NCI-H1436 (cell line): ENCODE data around the gene QRFP.
"Not testable (repeated sequence)": the region's sequence is repeated elsewhere in the genome, so short reads cannot be mapped to it uniquely, and the experiment has no call there.

Experiments
- DNase-seq: peaks from one replicate; lab custom pipeline; 2025; lab: John Stamatoyannopoulos, UW

Gene QRFP

DNA sequence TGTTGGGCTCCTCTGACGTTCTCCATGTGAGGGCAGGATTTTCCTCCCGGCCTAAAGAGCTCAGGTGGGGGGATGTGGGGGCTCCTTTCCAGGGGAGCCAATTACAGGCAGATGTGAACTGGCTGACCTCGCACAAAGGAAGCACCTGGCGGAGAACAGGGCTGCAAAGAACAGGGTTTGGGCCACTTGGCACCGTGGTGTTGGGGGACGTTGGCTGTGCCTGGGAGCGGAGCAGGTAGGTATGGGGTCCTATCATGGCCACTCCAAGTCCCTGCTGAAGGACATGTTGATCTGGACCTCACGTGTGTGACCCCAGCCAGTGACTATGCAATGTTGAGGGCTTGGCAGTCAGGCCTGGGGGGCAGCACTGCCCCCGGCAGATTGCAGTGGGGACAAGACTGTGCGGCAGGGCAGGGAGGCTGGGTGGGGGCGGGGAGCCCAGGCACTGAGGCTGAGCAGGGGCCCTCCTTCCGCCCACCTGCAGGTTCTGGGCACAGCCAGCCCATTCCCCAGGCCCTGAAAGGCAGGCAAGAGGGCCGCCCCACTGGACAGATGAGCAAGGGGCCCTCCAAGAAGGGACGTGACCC is 23.0 kb upstream of the QRFP start:
- DNase-seq, result no peak

DNA sequence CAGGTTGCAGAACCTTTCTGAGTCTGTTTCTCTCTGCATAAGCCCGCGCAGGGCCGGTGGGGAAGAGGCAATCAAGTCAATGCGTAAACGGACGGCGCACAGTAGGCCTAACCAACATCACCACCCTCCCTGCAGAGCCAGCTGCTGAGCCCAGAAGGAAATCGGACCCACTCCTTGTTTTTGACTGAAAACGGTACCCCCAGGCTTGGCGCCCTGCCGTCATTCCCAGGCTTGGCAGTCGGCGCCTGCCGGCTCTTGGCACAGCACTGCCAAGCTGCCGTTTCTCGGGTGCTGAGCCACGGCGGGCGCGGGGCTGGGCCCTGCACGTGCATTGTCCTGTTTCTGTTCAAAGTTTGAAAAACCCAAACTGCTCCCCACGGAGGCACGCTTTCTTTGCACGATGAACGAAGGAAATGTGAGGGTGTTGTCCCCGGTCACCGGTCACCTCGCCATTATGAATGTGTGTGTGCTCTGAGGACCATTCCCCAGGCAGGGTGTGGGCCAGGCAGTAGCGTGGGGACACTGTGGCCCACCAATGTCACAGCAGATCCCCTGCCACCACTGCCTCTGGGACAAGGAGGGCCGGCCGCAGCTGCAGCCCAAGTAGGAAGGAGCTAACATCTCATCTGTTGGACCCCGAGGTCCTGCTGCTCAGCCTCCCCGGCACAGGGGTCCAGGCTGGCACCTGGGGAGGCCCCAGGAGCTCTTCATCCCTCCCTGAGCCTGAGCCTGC is 22.4 kb upstream of the QRFP start:
- no peak for DNase-seq

GRCh38 chr9:130918101-130918825 is 21.7 kb upstream of the QRFP start:
- no peak for DNase-seq

DNA sequence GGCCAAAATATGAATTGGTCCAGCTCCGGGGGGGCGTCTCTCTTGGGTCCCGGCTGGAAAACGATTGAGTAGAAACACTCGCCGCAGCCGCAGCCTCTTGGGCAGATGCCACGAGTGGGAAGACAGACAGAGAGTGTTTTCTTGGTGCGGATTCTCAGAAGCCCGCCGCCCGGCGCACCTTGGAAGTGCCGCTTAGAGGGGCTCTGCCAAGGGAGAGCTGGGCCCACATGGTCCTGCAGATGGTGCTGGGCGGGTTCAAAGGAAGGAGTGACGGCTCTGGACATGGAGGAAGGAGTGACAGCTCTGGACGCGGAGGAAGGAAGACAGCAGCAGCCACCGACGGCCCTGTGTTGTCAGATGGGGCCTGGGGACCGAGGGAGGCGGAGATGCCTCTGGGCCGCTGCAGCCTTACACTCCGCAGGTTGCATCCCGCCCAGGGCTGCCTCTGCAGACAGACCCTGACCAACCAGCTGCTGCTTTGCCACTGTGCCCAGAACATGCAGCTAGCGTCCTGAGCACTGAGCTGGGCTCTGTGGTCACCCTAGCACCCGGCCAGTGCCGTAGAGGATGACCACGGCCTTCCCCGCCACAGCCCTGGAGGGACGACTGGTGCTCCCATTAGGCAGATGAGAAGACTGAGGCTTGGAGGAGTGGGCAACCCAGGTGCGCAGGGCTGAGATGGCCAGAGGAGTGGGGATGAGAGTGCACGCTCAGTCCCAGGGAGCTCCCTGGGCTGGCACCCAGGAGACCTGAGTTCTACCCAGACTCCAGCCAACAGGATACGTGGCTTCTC is 20.8 kb upstream of the QRFP start:
- no peak for DNase-seq

DNA sequence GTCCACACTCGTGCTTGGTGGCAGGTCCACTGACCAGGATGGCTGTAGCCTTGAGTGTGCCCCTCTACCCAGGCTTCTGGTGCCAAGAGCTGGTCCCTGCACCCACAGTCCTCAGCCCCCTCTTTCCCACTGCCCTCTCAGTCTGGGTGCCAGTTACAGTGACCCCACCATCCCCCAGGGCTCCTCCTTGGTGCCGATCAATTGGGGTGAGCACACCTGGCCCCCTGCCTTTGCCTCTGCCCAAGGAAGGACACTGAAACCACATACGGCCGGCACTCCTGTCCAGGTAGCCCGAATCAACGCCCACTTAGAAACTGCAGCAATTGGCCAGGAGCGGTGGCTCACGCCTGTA is 18.5 kb upstream of the QRFP start:
- DNase-seq, result no peak

DNA sequence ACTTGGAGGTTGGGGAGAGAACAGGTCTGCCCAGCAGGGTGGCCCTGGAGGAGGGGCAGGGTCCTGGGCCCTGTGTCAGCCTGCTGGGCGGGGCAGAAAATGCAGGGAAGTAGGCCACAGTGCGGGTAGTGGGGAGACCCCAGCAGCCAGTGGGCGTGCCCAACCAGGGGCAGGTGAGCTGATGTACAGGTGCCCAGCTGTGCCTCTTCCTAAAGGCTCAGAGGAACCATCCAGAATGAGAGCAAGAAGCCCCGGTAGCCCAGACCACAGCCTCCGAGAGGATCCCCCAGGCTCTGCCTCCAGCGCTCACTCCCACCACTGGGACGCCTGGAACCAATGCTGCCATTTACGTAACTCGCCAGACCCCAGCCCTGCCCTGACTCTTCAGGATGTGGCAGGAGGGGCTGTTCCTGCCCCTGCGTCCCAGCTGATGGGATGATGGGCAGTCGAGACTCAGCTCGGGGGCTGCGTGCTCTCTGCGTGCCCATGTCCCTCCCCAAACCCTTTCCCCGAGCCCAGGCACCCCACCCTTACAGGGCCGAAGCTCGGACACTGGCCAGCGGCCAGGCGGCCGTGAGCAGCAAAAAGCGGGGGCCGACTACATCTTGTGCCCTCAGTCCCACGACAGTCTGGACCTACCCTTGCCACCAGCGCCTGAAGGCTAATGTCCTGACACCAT is 17.9 kb upstream of the QRFP start:
- no peak for DNase-seq

DNA sequence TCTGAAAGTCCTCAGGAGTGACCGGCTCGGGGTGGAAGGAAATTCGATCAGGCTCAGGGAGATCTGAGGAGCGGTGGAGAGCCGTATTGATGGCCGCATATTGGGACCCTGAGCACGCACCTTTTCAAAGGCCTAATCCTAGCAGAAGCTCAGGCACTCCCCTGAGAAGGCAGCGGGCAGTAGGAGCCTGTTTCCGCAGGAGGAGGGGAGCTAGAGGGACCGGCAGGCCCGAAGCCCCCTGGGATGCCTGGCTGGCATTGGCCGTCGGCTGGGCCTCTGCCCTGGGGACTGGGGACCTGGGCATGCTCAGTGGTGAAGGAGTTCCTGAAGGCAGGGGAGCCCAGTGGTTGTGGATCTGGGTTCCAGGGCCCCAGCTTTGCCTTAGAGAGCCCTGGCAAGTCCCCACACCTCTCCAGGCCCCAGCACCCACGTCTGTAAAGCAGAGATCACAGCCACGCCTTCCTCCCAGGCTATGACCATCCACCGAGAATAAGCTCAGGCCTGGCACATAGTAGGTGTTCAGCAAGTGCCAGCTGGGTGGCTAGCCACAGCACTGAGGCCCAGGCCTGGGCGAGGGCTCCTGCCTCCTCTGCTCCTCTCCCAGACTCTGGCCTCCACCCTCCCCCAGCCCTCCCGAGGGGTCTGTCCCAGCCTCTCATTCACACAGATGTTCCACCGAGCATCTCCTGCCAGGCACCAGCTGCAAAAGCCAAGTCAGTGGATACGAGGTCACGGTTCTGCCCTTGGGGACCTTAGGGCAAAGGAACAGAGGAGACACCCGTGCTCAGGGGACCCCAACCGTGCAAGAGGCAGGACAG is 17.2 kb upstream of the QRFP start:
- no peak for DNase-seq

DNA sequence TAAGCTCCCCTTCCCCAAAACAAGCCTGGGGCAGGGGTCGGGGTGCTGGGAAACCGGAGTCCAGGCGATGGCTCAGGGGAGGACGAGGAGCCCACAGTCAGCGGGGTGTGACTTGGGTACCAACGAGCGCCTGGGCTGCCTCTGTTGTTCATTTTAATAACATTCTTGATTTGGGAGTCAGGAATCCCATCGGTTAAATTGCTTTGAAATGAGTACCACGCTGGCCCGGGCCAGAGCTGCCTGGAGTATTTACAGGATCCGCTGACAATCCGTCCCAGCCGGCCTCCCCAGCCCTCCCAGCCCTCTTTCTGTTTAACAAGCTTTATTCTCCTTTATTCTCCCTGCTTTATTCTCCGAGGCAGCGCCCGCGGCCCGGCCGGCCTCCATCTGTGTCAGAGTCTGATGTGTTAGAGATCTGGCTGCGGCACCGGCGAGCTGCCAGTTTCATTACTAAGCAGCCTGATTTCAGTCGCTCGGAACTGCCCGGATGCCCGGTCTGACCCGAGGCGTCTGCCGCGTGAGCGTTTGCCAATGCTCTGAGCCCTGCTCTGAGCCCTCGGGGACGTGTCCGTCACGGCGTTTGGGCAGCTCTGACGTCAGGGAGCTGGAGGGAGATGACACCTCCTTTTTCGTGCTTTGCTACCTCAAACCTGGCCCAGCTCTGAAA is 16.5 kb upstream of the QRFP start:
- no peak for DNase-seq

- DNase-seq, result no peak
These were observed 14.8 kb upstream of the QRFP start for GRCh38 chr9:130911254-130912049.

GRCh38 chr9:130910670-130911069 is 14.1 kb upstream of the QRFP start:
- DNase-seq, result not testable (repeated sequence)

DNA sequence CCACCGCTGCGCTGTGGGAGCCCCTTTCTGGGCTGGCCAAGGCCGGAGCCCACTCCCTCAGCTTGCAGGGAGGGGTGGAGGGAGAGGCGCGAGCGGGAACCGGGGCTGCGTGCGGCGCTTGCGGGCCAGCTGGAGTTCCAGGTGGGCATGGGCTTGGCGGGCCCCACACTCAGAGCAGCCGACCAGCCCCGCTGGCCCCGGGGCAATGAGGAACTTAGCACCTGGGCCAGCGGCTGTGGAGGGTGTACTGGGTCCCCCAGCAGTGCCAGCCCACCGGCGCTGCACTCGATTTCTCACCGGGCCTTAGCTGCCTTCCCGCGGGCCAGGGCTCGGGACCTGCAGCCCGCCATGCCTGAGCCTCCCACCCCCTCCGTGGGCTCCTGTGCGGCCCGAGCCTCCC is 13.4 kb upstream of the QRFP start:
- DNase-seq, result not testable (repeated sequence)

- no peak for DNase-seq
These were observed 12.3 kb upstream of the QRFP start for GRCh38 chr9:130908878-130909355.

DNA sequence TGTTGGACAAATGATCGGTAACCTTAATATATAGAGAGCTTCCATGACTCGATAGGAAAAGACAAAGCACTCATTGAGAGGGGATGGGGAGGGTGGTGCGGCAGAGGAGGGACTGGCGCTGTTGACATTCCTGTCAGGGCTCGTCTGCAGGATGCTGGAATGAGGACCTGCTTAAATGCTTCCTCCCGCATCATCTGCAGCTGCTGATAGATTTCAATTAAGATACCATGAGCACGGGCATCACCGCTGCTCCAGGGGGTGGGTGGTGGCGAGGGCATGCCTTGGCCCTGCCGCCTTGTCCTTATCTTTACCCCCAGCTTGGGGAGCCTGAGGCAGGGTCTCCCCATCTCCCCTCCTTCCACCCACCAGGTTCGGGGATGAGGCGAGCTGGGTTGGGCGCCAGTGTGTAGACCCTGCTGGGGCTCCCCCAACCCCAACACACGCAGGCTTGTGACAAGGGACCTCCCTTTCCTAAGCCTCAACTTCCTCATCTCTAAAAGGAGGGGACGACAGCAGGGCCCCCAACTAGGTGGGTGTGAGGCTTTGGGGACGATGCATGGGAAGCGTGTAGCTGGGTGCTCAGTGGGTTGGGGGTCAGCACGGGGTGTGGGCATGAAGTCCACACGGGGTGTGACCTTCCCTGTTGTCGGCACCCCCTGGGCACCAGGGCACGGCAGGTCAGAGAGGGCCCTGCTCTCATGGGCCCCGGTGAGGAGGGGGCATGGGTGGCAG is 11.7 kb upstream of the QRFP start:
- DNase-seq, result no peak

DNA sequence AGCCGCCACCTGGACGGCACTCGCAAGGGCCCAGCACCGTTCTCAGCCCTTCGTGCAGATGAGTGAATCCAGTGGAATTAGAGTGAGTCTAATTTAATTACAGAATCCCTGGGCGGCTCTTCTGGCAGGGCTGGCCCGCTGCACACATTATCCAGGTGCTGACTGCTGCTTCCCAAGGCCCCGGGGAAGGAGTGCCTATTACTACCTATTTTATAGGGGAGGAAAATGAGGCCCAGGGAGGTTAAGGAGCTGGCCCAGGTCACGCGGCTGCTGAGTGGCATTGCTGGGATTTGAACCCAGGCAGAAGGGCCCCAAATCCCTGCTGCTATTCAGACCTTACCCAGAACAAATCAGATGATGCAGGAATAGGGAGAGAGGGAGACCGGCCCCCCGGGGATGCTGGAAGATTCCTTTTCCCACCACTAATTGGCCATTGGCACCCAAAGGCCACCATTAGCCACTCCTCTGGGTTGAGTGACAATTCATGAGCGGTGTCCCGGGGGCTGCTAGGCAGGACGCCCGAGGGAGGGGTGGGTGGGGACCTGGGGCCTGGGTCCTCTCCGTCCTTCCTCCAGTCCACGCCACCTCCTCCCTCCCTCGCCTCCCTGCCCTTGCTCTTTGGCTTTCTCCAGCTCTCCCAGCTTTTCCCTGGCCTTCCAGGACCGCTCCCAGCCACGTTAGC is 10.3 kb upstream of the QRFP start:
- no peak for DNase-seq

DNA sequence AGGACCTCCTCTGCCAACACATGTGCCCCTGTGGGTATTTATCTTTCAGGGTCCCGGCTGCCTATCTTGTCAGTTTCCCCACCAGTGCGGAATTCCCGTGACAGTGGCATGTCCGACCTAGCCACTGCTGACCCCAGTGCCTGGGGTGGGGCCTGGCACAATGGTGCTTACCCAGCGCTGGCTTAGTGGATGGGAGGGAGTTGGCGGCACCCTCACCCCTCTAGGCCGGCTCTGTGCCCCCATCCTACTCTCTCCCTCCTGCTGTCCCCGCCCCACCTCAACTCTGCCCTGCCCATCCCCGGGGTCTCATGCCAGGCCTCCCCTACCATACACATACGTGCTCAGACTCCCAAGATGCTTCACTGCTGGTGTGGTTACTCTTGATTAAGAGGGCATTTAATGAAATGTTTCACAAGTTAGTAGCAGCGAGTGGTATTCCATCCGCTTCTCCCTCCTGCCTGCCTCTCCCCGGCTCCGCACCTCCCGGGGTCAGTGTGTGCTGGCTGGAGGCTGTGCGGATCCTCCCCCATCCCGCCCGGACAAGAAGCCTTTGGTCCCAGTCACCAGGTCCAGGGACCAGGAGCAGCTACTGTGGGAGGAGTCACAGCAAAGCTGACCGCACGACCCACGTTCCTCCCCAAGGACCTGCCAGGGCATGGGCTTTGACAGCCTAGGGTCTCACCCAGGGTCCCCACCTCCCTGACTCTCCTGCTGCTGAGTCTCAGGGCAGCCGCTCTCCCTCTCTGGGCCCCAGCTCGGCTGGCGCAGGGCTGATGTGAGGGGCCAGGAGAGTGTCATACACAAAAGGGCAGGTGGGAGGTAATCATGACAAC is 9.5 kb upstream of the QRFP start:
- DNase-seq, result no peak

DNA sequence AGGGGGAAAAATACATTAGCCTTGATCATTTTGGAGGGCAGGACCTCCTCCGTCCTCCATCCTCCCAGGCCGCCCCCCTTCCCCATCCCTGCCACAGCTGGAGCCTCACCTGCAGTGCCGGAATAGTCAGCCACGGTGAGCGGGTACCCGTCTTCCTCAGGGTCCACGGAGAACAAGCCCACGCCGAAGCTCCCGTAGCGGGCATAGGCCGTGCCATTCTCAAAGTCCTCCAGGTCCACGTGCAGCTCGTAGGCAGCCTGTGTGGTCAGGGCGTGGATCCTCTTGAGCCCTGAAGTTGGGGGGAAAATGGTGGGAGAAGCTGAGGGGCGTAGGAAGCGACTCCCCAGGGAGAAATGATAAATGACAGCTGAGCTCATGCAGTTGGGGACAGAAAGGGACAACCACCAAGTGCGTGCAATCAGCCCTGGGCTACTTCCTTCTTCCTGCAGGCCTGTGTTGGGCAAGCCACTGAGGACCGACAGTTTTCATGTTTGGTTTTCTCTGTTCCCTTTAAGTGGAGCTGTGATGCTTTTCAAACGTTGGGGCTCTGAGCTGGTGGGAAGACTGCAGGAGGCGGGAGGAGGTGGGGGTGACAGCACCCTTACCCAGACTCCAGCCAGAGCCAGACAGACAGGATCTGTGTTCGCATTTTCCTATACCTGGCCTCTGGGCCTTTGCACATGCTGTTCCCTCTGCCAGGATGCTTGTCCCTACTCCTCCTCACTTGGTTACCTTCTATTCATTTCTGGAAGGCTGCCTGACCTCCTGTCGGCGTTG is 8.7 kb upstream of the QRFP start:
- no peak for DNase-seq
